Spleen (tissue), 11 donors: ENCODE data around the gene PSMD12. TPM values are rescaled to one million over a fixed set of nuclear protein-coding genes. Genes with fewer than 3 reads are reported as not detected.

Experiments
- DNase-seq: peaks from one replicate; pipeline ENCODE4 v3.0.0-alpha.2; 2020
- H3K27ac ChIP-seq, 8 donors: fragments of 200-600 bp; sonication (generic) in 7 of 8; 1 replicate in 4 of 8; 2 replicates in 4 of 8; pipeline versions ENCODE4 v1.5.0 to v1.8.0; 2016 to 2021; ENCODE audit warnings: inconsistent platforms in 4 of 8, mild to moderate bottlenecking in 4 of 8, moderate library complexity in 1 of 8
- H3K27me3 ChIP-seq, 7 donors: fragments of 200-600 bp; sonication (generic) in 6 of 7; replicated peaks in 1 of 7; 1 replicate in 4 of 7; 2 replicates in 3 of 7; pipeline versions ENCODE4 v1.5.0 to v1.8.0; 2016 to 2021; ENCODE audit warnings: inconsistent platforms in 3 of 7, mild to moderate bottlenecking in 1 of 7
- H3K36me3 ChIP-seq, 6 donors: fragments of 200-600 bp; sonication (generic) in 5 of 6; 1 replicate in 4 of 6; 2 replicates in 2 of 6; pipeline versions ENCODE4 v1.5.0 to v1.8.0; 2016 to 2021; ENCODE audit warnings: inconsistent platforms in 2 of 6
- H3K4me1 ChIP-seq, 6 donors: fragments of 200-600 bp; sonication (generic) in 5 of 6; 1 replicate in 3 of 6; 2 replicates in 3 of 6; pipeline versions ENCODE4 v1.5.0 to v1.8.0; 2016 to 2021; ENCODE audit warnings: inconsistent platforms in 3 of 6
- H3K4me3 ChIP-seq, 8 donors: fragments of 200-600 bp; sonication (generic) in 7 of 8; 1 replicate in 4 of 8; 2 replicates in 4 of 8; pipeline versions ENCODE4 v1.5.0 to v1.8.0; 2016 to 2021; ENCODE audit warnings: inconsistent platforms in 4 of 8, mild to moderate bottlenecking in 4 of 8, moderate library complexity in 2 of 8
- H3K9me3 ChIP-seq, 8 donors: fragments of 200-600 bp; sonication (generic) in 7 of 8; 1 replicate in 4 of 8; 2 replicates in 4 of 8; pipeline versions ENCODE4 v1.5.0 to v1.8.0; 2016 to 2021; ENCODE audit warnings: inconsistent platforms in 4 of 8
- POLR2A ChIP-seq, 3 donors: fragments of 450-650 bp; IDR thresholded peaks; one replicate each; pipeline ENCODE4 v1.5.1; 2017; ENCODE audit warnings: antibody characterized with exemption in 3 of 3, mild to moderate bottlenecking in 1 of 3
- POLR2AphosphoS5 ChIP-seq, 3 donors: sonication (generic); formaldehyde crosslinking; IDR thresholded peaks; one replicate each; pipeline ENCODE4 v1.5.1; 2017; ENCODE audit warnings: antibody characterized with exemption in 3 of 3
- WGBS, 5 donors: extraction: QIAGEN DNeasy Blood & Tissue Kit in 3 of 5; methylation state at CpG; one replicate each; pipeline versions ENCODE4 v1.1.5 to v1.1.7; 2013 to 2018; 5-methylcytosine and 5-hydroxymethylcytosine counted together
- intact Hi-C: fragments of 100-400 bp; cut with DNase I; formaldehyde crosslinking; loops from one replicate; pipeline ENCODE4 v1.15.0; 2023; ENCODE audit warnings: low total_unique reads
- polyA plus RNA-seq, 3 donors: library from polyadenylated mRNA; stranded (reverse); fragments of 200-250 nt; gene quantifications; one replicate each; pipeline ENCODE4 v1.2.1, GENCODE V29; 2013
- total RNA-seq, 7 donors: library from RNA; depleted of rRNA in 3 of 7; stranded (reverse); fragments of >200 nt in 3 of 7; fragmentation: NEBNext Ultra II Directional in 4 of 7; extraction: Animal tissue kit (Norgen Biotek cat#: 25700) in 4 of 7; gene quantifications; one replicate each; pipeline versions ENCODE4 v1.1.0 to v1.2.1, GENCODE V29; 2016 to 2021
- TF ChIP-seq, protein P1 (sequence below), 11 experiments: fragments of 200-600 bp in 7 of 11; fragments of 450-650 bp in 4 of 11; sonication (generic) in 4 of 11; IDR thresholded peaks in 8 of 11; conservative IDR thresholded peaks in 3 of 11; 1 replicate in 7 of 11; 2 replicates in 4 of 11; pipeline versions ENCODE4 v1.4.0 to v1.8.0; 2016 to 2021; ENCODE audit warnings: antibody characterized with exemption in 11 of 11, inconsistent platforms in 4 of 11, mild to moderate bottlenecking in 1 of 11
- donor health status: healthy with polysubstance abuse.
- donor health status: DM: no; HTN: no; CAD: no; lungs with moderate emphysema.
- donor health status: DM: no; HTN: no; CAD: no.
- donor health status: Bipolar disorder and iron deficiency.
- donor health status: healthy.
- donor health status: DM: no; HTN: no; CAD: no.
- donor health status: DM: yes; HTN: yes; CAD: no.

PSMD12 gene
- total and polyA plus RNA-seq, 10 donors: 13.8 to 46.4 (median 28.9) TPM

DNA sequence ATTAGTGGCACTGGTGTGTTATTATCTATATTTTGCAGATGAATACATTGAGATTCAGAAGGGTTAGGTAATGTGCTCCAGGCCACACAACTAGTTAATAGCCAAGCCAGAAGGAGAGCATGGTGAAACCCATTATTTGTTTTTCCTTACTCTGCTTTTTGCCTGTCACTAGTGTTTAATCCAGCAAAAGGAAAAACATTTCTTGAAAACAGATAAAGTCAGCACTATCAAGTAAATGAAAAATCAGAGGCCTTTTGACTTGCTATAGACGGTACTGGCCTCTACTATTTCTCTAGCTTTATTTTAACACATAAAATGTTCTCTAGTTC lies 15.5 kb upstream of the PSMD12 start:
- intact Hi-C loops: no loop called here
- Histone ChIP-seq H3K4me3 (no peak overlapping the region), H3K27me3 (no peaks in the 10 kb centered on the region), H3K9me3 (peaks cover 0 to 5% (median 0%) of the 10 kb centered on the region in 8 donors), H3K4me1 (peaks cover under 1 to 71% (median 17%) of the 10 kb centered on the region in 6 donors), H3K36me3 (peaks cover 0 to 12% (median 0%) of the 10 kb centered on the region in 6 donors), H3K27ac (peak overlapping the region in 1 of 8 donors; percentile 22)
- no peak for DNase-seq
- TF ChIP-seq POLR2AphosphoS5 (IDR thresholded peaks at IDR 0.05): no peak
- TF ChIP-seq POLR2A (IDR thresholded peaks at IDR 0.05): no peak
- TF ChIP-seq, protein P1, sequence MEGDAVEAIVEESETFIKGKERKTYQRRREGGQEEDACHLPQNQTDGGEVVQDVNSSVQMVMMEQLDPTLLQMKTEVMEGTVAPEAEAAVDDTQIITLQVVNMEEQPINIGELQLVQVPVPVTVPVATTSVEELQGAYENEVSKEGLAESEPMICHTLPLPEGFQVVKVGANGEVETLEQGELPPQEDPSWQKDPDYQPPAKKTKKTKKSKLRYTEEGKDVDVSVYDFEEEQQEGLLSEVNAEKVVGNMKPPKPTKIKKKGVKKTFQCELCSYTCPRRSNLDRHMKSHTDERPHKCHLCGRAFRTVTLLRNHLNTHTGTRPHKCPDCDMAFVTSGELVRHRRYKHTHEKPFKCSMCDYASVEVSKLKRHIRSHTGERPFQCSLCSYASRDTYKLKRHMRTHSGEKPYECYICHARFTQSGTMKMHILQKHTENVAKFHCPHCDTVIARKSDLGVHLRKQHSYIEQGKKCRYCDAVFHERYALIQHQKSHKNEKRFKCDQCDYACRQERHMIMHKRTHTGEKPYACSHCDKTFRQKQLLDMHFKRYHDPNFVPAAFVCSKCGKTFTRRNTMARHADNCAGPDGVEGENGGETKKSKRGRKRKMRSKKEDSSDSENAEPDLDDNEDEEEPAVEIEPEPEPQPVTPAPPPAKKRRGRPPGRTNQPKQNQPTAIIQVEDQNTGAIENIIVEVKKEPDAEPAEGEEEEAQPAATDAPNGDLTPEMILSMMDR (IDR thresholded peaks at IDR 0.05 in 8 of 11, conservative IDR thresholded peaks at IDR 0.05 in 3 of 11): no peak
- whole genome bisulfite sequencing, 5 donors: 77 to 84% (median 80%) methylated on average over 1 of the region's 1 CpG

- no peak for DNase-seq
- TF ChIP-seq POLR2A (IDR thresholded peaks at IDR 0.05) (no peak), POLR2AphosphoS5 (IDR thresholded peaks at IDR 0.05) (no peak)
- TF ChIP-seq, protein P1 (IDR thresholded peaks at IDR 0.05 in 8 of 11, conservative IDR thresholded peaks at IDR 0.05 in 3 of 11): no peak
- H3K4me1 ChIP-seq: peaks cover 9 to 85% (median 35%) of the 10 kb centered on the region in 6 donors
- WGBS, 5 donors: 68 to 71% (median 69%) methylated on average over 8 of the region's 8 CpGs
- no peaks in the 10 kb centered on the region for H3K9me3 ChIP-seq
- no peaks in the 10 kb centered on the region for H3K27me3 ChIP-seq
- peak overlapping the region; percentile 59 to 92 (median 84) for H3K4me3 ChIP-seq
- intact Hi-C loops: loop anchor here (5.0 to 10.0 kb wide), 2 partner anchors 308 to 446 kb away; partner anchors contain the start of gene BPTF
- H3K27ac ChIP-seq: peak overlapping the region in 7 of 8 donors; percentile 90 to 95 (median 92)
- peaks cover 0 to 12% (median 0%) of the 10 kb centered on the region in 6 donors for H3K36me3 ChIP-seq
These were observed 12.9 kb upstream of the PSMD12 start for GRCh38 chr17:67379251-67379630.

- peaks cover 0 to 12% (median 0%) of the 10 kb centered on the region in 6 donors for H3K36me3 ChIP-seq
- TF ChIP-seq, protein P1 (IDR thresholded peaks at IDR 0.05 in 8 of 11, conservative IDR thresholded peaks at IDR 0.05 in 3 of 11): peak; percentile 34 to 89 (median 68)
- no peak for TF ChIP-seq POLR2A (IDR thresholded peaks at IDR 0.05)
- peak; percentile 81 to 90 (median 85) for TF ChIP-seq POLR2AphosphoS5 (IDR thresholded peaks at IDR 0.05)
- no peaks in the 10 kb centered on the region for H3K9me3 ChIP-seq
- H3K4me3 ChIP-seq: peak overlapping the region; percentile 59 to 92 (median 84)
- peak overlapping the region; percentile 85 to 95 (median 92) for H3K27ac ChIP-seq
- intact Hi-C loops: loop anchor here (5.0 to 10.0 kb wide), 2 partner anchors 309 to 446 kb away; partner anchors contain the start of gene BPTF
- no peaks in the 10 kb centered on the region for H3K27me3 ChIP-seq
- peaks cover 9 to 82% (median 37%) of the 10 kb centered on the region in 6 donors for H3K4me1 ChIP-seq
- DNase-seq: peak; percentile 93
- 0 to 1% (median 1%) methylated on average over 30 to 72 of the region's 72 CpGs for WGBS, 5 donors
These were observed 12.3 kb upstream of the PSMD12 start for GRCh38 chr17:67378454-67379250.
